H1 (cell line): ENCODE measurements around the gene ASH1L. TPM values are rescaled to one million over a fixed set of nuclear protein-coding genes. Genes with fewer than 3 reads are reported as not detected.
"Not testable (repeated sequence)": the region's sequence is repeated elsewhere in the genome, so short reads cannot be mapped to it uniquely, and the experiment has no call there.

Experiments
- CTCF ChIA-PET: fragments of 300-600 bp; sonication (Branson Sonifier 250); formaldehyde crosslinking; loops from one replicate; lab custom pipeline; 2021; ENCODE audit not compliant: partially characterized antibody; lab: Charles Lee
- POLR2A ChIA-PET: fragments of 300-600 bp; sonication (Branson Sonifier 250); formaldehyde crosslinking; loops from one replicate; lab custom pipeline; 2021; ENCODE audit warnings: inconsistent platforms; ENCODE audit not compliant: partially characterized antibody; lab: Charles Lee
- DNase-seq, 2 experiments: peaks; one replicate each; pipeline versions ENCODE4 v3.0.0 to v3.0.0-alpha.2; 2010 to 2022; ENCODE audit warnings: low spot score in 2 of 2, low read depth in 1 of 2, mixed read lengths in 1 of 2
- FAIRE-seq: peaks from 2 replicates; lab custom pipeline; 2011; peaks lifted over from hg19 to GRCh38; lab: Jason Lieb, UNC
- H2AFZ ChIP-seq: 2 replicates; pipeline ENCODE4 v1.8.1; 2012; ENCODE audit warnings: low read length, inconsistent platforms
- H2AK5ac ChIP-seq: 2 replicates; pipeline ENCODE4 v1.6.1; 2013; ENCODE audit warnings: low read depth, low read length
- H2BK120ac ChIP-seq: replicated peaks from 2 replicates; pipeline ENCODE3; 2013; ENCODE audit warnings: low read depth, low read length, inconsistent platforms
- H2BK12ac ChIP-seq: 2 replicates; pipeline ENCODE4 v1.6.1; 2013; ENCODE audit warnings: low read depth, low read length
- H2BK15ac ChIP-seq: 2 replicates; pipeline ENCODE4 v1.6.1; 2013; ENCODE audit warnings: low read length
- H2BK20ac ChIP-seq: 2 replicates; pipeline ENCODE4 v1.6.1; 2013; ENCODE audit warnings: low read length
- H2BK5ac ChIP-seq: 2 replicates; pipeline ENCODE4 v1.6.1; 2013; ENCODE audit warnings: low read depth, low read length
- H3K14ac ChIP-seq: 2 replicates; pipeline ENCODE4 v1.6.1; 2013; ENCODE audit warnings: inconsistent platforms; ENCODE audit not compliant: insufficient read length
- H3K18ac ChIP-seq: 2 replicates; pipeline ENCODE4 v1.6.1; 2013; ENCODE audit warnings: low read length; ENCODE audit errors: extremely low read depth
- H3K23ac ChIP-seq: 2 replicates; pipeline ENCODE4 v1.6.1; 2013; ENCODE audit warnings: inconsistent platforms; ENCODE audit not compliant: insufficient read length
- H3K23me2 ChIP-seq: 2 replicates; pipeline ENCODE4 v1.6.1; 2013; ENCODE audit warnings: low read depth, low read length
- H3K27ac ChIP-seq: 2 replicates; pipeline ENCODE4 v1.6.1; 2011; ENCODE audit warnings: low read depth, low read length, inconsistent platforms
- H3K27me3 ChIP-seq, 4 experiments: replicated peaks in 1 of 4; 1 replicate in 1 of 4; 2 replicates in 3 of 4; pipeline versions ENCODE4 v1.6.1 to v1.8.1; 2011 to 2013; ENCODE audit warnings: low read length in 3 of 4, mild to moderate bottlenecking in 3 of 4, inconsistent platforms in 2 of 4, mixed read lengths in 2 of 4, moderate library complexity in 1 of 4; ENCODE audit not compliant: control insufficient read depth in 3 of 4, insufficient read depth in 3 of 4; ENCODE audit errors: extremely low read depth in 1 of 4
- H3K36me3 ChIP-seq, 4 experiments: 2 replicates each; pipeline versions ENCODE4 v1.6.1 to v1.8.1; 2011 to 2013; ENCODE audit warnings: mild to moderate bottlenecking in 4 of 4, low read length in 3 of 4, moderate library complexity in 2 of 4, control low read depth in 1 of 4, inconsistent platforms in 1 of 4; ENCODE audit not compliant: insufficient read depth in 4 of 4, control insufficient read depth in 2 of 4
- H3K4ac ChIP-seq: replicated peaks from 2 replicates; pipeline ENCODE3; 2013; ENCODE audit warnings: low read length, low read depth, mixed read lengths, inconsistent platforms; ENCODE audit not compliant: insufficient read length
- H3K4me1 ChIP-seq, 4 experiments: replicated peaks in 1 of 4; 1 replicate in 1 of 4; 2 replicates in 3 of 4; pipeline versions ENCODE4 v1.6.1 to v1.8.1; 2011 to 2013; ENCODE audit warnings: low read length in 3 of 4, inconsistent platforms in 2 of 4, mixed read lengths in 1 of 4; ENCODE audit not compliant: insufficient read depth in 4 of 4, control insufficient read depth in 3 of 4
- H3K4me2 ChIP-seq, 2 experiments: 2 replicates each; pipeline versions ENCODE4 v1.6.1 to v1.8.1; 2011 to 2013; ENCODE audit warnings: low read depth in 2 of 2, low read length in 2 of 2, control low read depth in 1 of 2, inconsistent platforms in 1 of 2, mild to moderate bottlenecking in 1 of 2; ENCODE audit not compliant: insufficient read depth in 1 of 2
- H3K4me3 ChIP-seq, 4 experiments: fragments of 200-600, 300-600 bp in 1 of 4; sonication (generic), shearing (Covaris generic), sonication (Bioruptor Twin) in 1 of 4; 2 replicates each; pipeline versions ENCODE4 v1.5.1 to v1.8.1; 2011 to 2016; ENCODE audit warnings: low read length in 4 of 4, low read depth in 3 of 4, control low read depth in 2 of 4, inconsistent platforms in 2 of 4, mild to moderate bottlenecking in 2 of 4, mixed read lengths in 1 of 4, moderate library complexity in 1 of 4; ENCODE audit not compliant: insufficient read depth in 2 of 4; ENCODE audit errors: extremely low read depth in 1 of 4
- H3K56ac ChIP-seq: replicated peaks from 2 replicates; pipeline ENCODE3; 2013; ENCODE audit warnings: low read depth, mild to moderate bottlenecking, mixed read lengths, low read length, inconsistent platforms; ENCODE audit not compliant: insufficient read length
- H3K79me1 ChIP-seq: 2 replicates; pipeline ENCODE4 v1.6.1; 2013; ENCODE audit warnings: low read depth, low read length, control low read depth
- H3K79me2 ChIP-seq, 2 experiments: 2 replicates each; pipeline versions ENCODE4 v1.6.1 to v1.8.1; 2012 to 2013; ENCODE audit warnings: low read length in 2 of 2, mild to moderate bottlenecking in 2 of 2, inconsistent platforms in 1 of 2; ENCODE audit not compliant: insufficient read depth in 2 of 2, control insufficient read depth in 1 of 2
- H3K9ac ChIP-seq, 4 experiments: replicated peaks in 1 of 4; 1 replicate in 1 of 4; 2 replicates in 3 of 4; pipeline versions ENCODE4 v1.6.1 to v1.8.1; 2011 to 2013; ENCODE audit warnings: low read depth in 3 of 4, low read length in 3 of 4, control low read depth in 2 of 4, mild to moderate bottlenecking in 2 of 4, moderate library complexity in 2 of 4, inconsistent platforms in 1 of 4; ENCODE audit errors: extremely low read depth in 1 of 4
- H3K9me3 ChIP-seq, 2 experiments: 2 replicates each; pipeline versions ENCODE4 v1.6.1 to v1.8.1; 2012 to 2013; ENCODE audit warnings: mild to moderate bottlenecking in 2 of 2, moderate library complexity in 2 of 2, control low read depth in 1 of 2, inconsistent platforms in 1 of 2, low read depth in 1 of 2, low read length in 1 of 2, mixed read lengths in 1 of 2; ENCODE audit not compliant: insufficient read depth in 2 of 2
- H4K20me1 ChIP-seq, 2 experiments: replicated peaks in 1 of 2; 2 replicates each; pipeline versions ENCODE3 to v1.8.1; 2011 to 2013; ENCODE audit warnings: inconsistent platforms in 2 of 2, low read length in 2 of 2, mild to moderate bottlenecking in 1 of 2; ENCODE audit not compliant: insufficient read depth in 2 of 2, control insufficient read depth in 1 of 2
- H4K5ac ChIP-seq: 2 replicates; pipeline ENCODE4 v1.6.1; 2013; ENCODE audit warnings: low read length, low read depth, mixed read lengths, inconsistent platforms; ENCODE audit not compliant: insufficient read length
- H4K8ac ChIP-seq: 2 replicates; pipeline ENCODE4 v1.8.0; 2013; ENCODE audit warnings: mild to moderate bottlenecking, moderate library complexity, low read length, inconsistent platforms; ENCODE audit not compliant: insufficient read depth; ENCODE audit errors: extremely low read depth
- H4K91ac ChIP-seq: replicated peaks from 2 replicates; pipeline ENCODE3; 2013; ENCODE audit warnings: low read length, mixed read lengths, inconsistent platforms; ENCODE audit not compliant: insufficient read length
- WGBS, 2 experiments: shearing (Covaris generic) in 1 of 2; methylation state at CpG; one replicate each; pipeline versions ENCODE4 v1.1.6 to v1.1.7; 2013 to 2015; ENCODE audit warnings: low lambda C conversion rate in 2 of 2, mixed read lengths in 2 of 2, inconsistent platforms in 1 of 2, low coverage in 1 of 2, missing lambda C conversion rate in 1 of 2; ENCODE audit not compliant: insufficient replicate concordance in 2 of 2, insufficient coverage in 1 of 2, insufficient read length in 1 of 2; ENCODE audit errors: extremely low coverage in 1 of 2, missing lambda C conversion rate in 1 of 2; 5-methylcytosine and 5-hydroxymethylcytosine counted together
- polyA plus RNA-seq, 7 experiments: library from polyadenylated mRNA; depleted of rRNA in 3 of 7; stranded (reverse) in 5 of 7; unstranded in 2 of 7; fragments of >200 nt in 5 of 7; fragments of 200-250 nt in 2 of 7; gene quantifications; 1 replicate in 5 of 7; 2 replicates in 1 of 7; 4 replicates in 1 of 7; pipeline versions ENCODE4 v1.2.1 to v1.2.3, GENCODE V29; 2011 to 2013; ENCODE audit warnings: missing spikeins in 2 of 7, mixed read lengths in 2 of 7
- total RNA-seq: library from RNA; stranded (reverse); fragmentation: NEBNext Ultra II Directional; extraction: Animal tissue kit (Norgen Biotek cat#: 25700); gene quantifications from 2 replicates; pipeline ENCODE4 v1.2.1, GENCODE V29; 2021

ASH1L gene
- total and polyA plus RNA-seq, 2 of the 8 experiments (the other 6 are each of a cell fraction or from before 2014, with no cell fraction given), result 7.5 to 27.6 TPM

- H2BK120ac ChIP-seq, DNase-seq: not testable (repeated sequence)
Measured at GRCh38 chr1:155385836-155386235, 176.8 kb downstream of the ASH1L start.

More at GRCh38 chr1:155385836-155386235, 176.8 kb downstream of the ASH1L start:
- H2BK15ac ChIP-seq, H3K4me2 ChIP-seq, H2BK5ac ChIP-seq, H3K23ac ChIP-seq, H4K8ac ChIP-seq, H3K4me3 ChIP-seq, H3K4me1 ChIP-seq, H3K9ac ChIP-seq, H2BK20ac ChIP-seq, H3K27me3 ChIP-seq, H4K91ac ChIP-seq, H2AK5ac ChIP-seq, H3K27ac ChIP-seq, H3K56ac ChIP-seq, H2BK12ac ChIP-seq, FAIRE-seq, POLR2A ChIA-PET, H3K23me2 ChIP-seq, H3K14ac ChIP-seq, H2AFZ ChIP-seq, H3K9me3 ChIP-seq, H3K79me2 ChIP-seq, CTCF ChIA-PET, H3K79me1 ChIP-seq, H3K18ac ChIP-seq, H4K5ac ChIP-seq, H3K4ac ChIP-seq, H4K20me1 ChIP-seq: not testable (repeated sequence)
- 100% methylated on average over 5 of the region's 5 CpGs; no CpG with 5 or more reads in 1 of the 2 experiments for WGBS, 2 experiments
- H3K36me3 ChIP-seq, result peaks cover 0 to 16% (median 3%) of the 10 kb centered on the region in 4 experiments; a peak in 3 of 8 replicates
